DOHH2 (cell line): ENCODE data around the gene SLC25A3.

Experiments used
- H3F3A ChIP-seq: fragments of 200-600 bp; sonication (generic), shearing (Covaris generic); 2 replicates; pipeline ENCODE4 v1.6.0; 2016; ENCODE audit warnings: antibody characterized with exemption, mild to moderate bottlenecking; ENCODE audit not compliant: control insufficient read depth, insufficient read depth
- H3K27ac ChIP-seq: fragments of 200-600 bp; sonication (generic); 2 replicates; pipeline ENCODE4 v1.5.1; 2014; ENCODE audit warnings: low read depth, mild to moderate bottlenecking, low read length, moderate library complexity
- H3K27me3 ChIP-seq: fragments of 200-600 bp; sonication (generic); 2 replicates; pipeline ENCODE4 v1.6.1; 2014; ENCODE audit warnings: mild to moderate bottlenecking, low read length, mixed read lengths; ENCODE audit not compliant: control insufficient read depth
- H3K36me3 ChIP-seq: fragments of 200-600 bp; sonication (generic); 2 replicates; pipeline ENCODE4 v1.6.1; 2014; ENCODE audit warnings: mild to moderate bottlenecking, low read length, moderate library complexity, mixed read lengths; ENCODE audit not compliant: control insufficient read depth
- H3K4me1 ChIP-seq: fragments of 200-600 bp; sonication (generic); 2 replicates; pipeline ENCODE4 v1.6.1; 2014; ENCODE audit warnings: mild to moderate bottlenecking, low read length, mixed read lengths; ENCODE audit not compliant: control insufficient read depth
- H3K4me2 ChIP-seq: fragments of 200-600 bp; sonication (generic); 2 replicates; pipeline ENCODE4 v1.6.0; 2014; ENCODE audit warnings: mild to moderate bottlenecking, low read length, moderate library complexity
- H3K4me3 ChIP-seq: fragments of 200-600 bp; sonication (generic); 2 replicates; pipeline ENCODE4 v1.5.1; 2014; ENCODE audit warnings: mild to moderate bottlenecking, low read length, mixed read lengths
- H3K79me2 ChIP-seq: fragments of 200-600 bp; sonication (generic); 2 replicates; pipeline ENCODE4 v1.6.1; 2014; ENCODE audit warnings: mild to moderate bottlenecking, low read length, mixed read lengths; ENCODE audit not compliant: control insufficient read depth
- H3K9me2 ChIP-seq: fragments of 200-600 bp; sonication (generic); replicated peaks from 2 replicates; pipeline ENCODE4 v1.6.1; 2014; ENCODE audit warnings: mild to moderate bottlenecking, low read length, mixed read lengths; ENCODE audit not compliant: control insufficient read depth
- H3K9me3 ChIP-seq: fragments of 200-600 bp; sonication (generic); 2 replicates; pipeline ENCODE4 v1.6.1; 2014; ENCODE audit warnings: antibody characterized with exemption, low read length, mixed read lengths; ENCODE audit not compliant: control insufficient read depth, insufficient read depth
- H4K20me1 ChIP-seq: fragments of 200-600 bp; sonication (generic); 2 replicates; pipeline ENCODE4 v1.6.0; 2014; ENCODE audit warnings: low read depth, mild to moderate bottlenecking, antibody characterized with exemption, low read length, moderate library complexity; ENCODE audit not compliant: control insufficient read depth, insufficient read depth
- EZH2phosphoT487 ChIP-seq: fragments of 200-600 bp; sonication (generic); IDR thresholded peaks from 2 replicates; pipeline ENCODE4 v1.6.1; 2017; ENCODE audit warnings: borderline replicate concordance, mild to moderate bottlenecking, antibody characterized with exemption, low read length, moderate library complexity, mixed read lengths
- TF ChIP-seq, protein P1 (sequence below): fragments of 200-600 bp; sonication (generic); IDR thresholded peaks from one replicate; pipeline ENCODE4 v1.5.1; 2014; ENCODE audit warnings: antibody characterized with exemption, mild to moderate bottlenecking, low read depth, low read length; ENCODE audit not compliant: poor library complexity, severe bottlenecking

Gene SLC25A3

DNA sequence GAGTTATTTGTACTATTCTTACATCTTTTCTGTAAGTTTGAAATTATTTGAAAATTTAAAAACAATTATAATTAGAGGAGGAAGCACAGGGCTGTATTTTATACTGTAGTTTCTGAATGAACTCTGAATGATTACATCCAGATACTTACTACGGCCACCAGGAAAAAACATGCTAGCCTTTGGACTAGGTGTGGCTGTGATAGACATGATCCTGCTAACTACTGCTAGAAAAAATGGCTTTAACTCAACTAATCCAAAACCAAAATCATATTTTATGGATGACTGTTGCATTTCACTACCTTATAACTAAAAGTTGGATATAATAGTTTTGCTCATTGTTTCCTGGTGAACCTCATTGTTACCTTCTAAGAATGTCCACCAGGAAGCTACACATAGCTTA, 15.1 kb upstream of the SLC25A3 start:
- Histone ChIP-seq H3F3A (no peaks in the 10 kb centered on the region), H4K20me1 (no peaks in the 10 kb centered on the region), H3K4me2 (no peak overlapping the region)

DNA sequence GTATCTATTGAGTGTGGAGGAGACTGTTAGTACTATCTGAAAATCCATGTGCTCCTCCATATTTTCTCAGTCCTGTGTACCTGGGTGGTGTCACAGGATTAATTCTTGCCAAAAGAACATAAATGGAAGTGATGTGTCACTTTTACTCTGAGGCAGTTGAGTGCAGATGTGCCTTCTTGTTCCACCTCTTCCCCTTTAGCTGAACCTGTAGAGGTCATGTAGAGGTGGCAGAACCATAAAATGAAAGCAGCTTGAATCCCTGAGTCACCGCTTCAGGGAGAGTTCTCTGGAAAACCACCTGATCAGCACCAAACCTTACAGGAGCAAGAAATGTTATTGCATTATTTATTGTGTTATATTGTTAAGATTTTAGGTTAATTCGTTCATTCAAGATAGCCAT, 14.7 kb upstream of the SLC25A3 start:
- Histone ChIP-seq H3K9me3 (no peaks in the 10 kb centered on the region), H3K4me1 (no peaks in the 10 kb centered on the region), H3K4me3 (no peak overlapping the region), H3K4me2 (no peak overlapping the region), H3K79me2 (no peaks in the 10 kb centered on the region), H3F3A (no peaks in the 10 kb centered on the region), H4K20me1 (no peaks in the 10 kb centered on the region), H3K27me3 (peaks cover 5% of the 10 kb centered on the region), H3K36me3 (no peaks in the 10 kb centered on the region), H3K9me2 (no peaks in the 10 kb centered on the region), H3K27ac (no peak overlapping the region)
- TF ChIP-seq EZH2phosphoT487: no peak
- TF ChIP-seq, protein P1, sequence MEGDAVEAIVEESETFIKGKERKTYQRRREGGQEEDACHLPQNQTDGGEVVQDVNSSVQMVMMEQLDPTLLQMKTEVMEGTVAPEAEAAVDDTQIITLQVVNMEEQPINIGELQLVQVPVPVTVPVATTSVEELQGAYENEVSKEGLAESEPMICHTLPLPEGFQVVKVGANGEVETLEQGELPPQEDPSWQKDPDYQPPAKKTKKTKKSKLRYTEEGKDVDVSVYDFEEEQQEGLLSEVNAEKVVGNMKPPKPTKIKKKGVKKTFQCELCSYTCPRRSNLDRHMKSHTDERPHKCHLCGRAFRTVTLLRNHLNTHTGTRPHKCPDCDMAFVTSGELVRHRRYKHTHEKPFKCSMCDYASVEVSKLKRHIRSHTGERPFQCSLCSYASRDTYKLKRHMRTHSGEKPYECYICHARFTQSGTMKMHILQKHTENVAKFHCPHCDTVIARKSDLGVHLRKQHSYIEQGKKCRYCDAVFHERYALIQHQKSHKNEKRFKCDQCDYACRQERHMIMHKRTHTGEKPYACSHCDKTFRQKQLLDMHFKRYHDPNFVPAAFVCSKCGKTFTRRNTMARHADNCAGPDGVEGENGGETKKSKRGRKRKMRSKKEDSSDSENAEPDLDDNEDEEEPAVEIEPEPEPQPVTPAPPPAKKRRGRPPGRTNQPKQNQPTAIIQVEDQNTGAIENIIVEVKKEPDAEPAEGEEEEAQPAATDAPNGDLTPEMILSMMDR: no peak

More for the DNA sequence above, 15.1 kb upstream of the SLC25A3 start:
- no peak overlapping the region for H3K27ac ChIP-seq
- H3K9me2 ChIP-seq: no peaks in the 10 kb centered on the region
- H3K9me3 ChIP-seq: no peaks in the 10 kb centered on the region
- no peaks in the 10 kb centered on the region for H3K36me3 ChIP-seq
- no peak overlapping the region for H3K4me3 ChIP-seq
- H3K4me1 ChIP-seq: no peaks in the 10 kb centered on the region
- TF ChIP-seq EZH2phosphoT487: no peak
- TF ChIP-seq, protein P1: no peak
- H3K27me3 ChIP-seq: peaks cover 5% of the 10 kb centered on the region
- no peaks in the 10 kb centered on the region for H3K79me2 ChIP-seq

DNA sequence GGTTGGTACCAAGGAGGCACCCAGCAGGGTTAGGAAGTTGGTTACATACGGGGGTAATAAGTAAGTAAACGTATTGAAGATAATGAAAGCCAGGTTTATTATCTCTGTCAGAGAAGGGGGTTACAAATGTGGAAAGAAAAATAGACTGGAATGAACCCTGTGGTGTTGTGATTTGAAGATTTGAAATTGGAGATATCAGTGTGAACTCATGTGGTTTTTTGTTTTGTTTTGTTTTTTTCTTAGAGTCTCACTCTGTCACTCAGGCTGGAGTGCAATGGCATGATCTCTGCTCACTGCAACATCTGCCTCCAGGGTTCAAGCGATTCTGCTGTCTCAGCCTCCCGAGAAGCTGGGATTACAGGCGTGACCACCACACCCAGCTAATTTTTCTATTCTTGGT, 14.1 kb upstream of the SLC25A3 start:
- H3K27ac ChIP-seq: no peak overlapping the region

More for the DNA sequence above, 14.1 kb upstream of the SLC25A3 start:
- no peaks in the 10 kb centered on the region for H3K79me2 ChIP-seq
- no peaks in the 10 kb centered on the region for H3K4me1 ChIP-seq
- TF ChIP-seq EZH2phosphoT487: no peak
- TF ChIP-seq, protein P1: no peak
- H3K9me2 ChIP-seq: no peaks in the 10 kb centered on the region
- H3K4me2 ChIP-seq: no peak overlapping the region
- peaks cover 5% of the 10 kb centered on the region for H3K27me3 ChIP-seq
- no peaks in the 10 kb centered on the region for H3F3A ChIP-seq
- no peaks in the 10 kb centered on the region for H3K36me3 ChIP-seq
- H3K4me3 ChIP-seq: no peak overlapping the region
- H4K20me1 ChIP-seq: no peaks in the 10 kb centered on the region
- H3K9me3 ChIP-seq: no peaks in the 10 kb centered on the region
